Stomach (tissue), 9 donors: Measurements from ENCODE around the gene GJB3. TPM values are rescaled to one million over a fixed set of nuclear protein-coding genes. Genes with fewer than 3 reads are reported as not detected.
"Not testable (repeated sequence)": the region's sequence is repeated elsewhere in the genome, so short reads cannot be mapped to it uniquely, and the experiment has no call there.

Experiments
- DNase-seq, 2 donors: peaks; one replicate each; pipeline versions ENCODE4 v3.0.0 to v3.0.0-alpha.2; 2013 to 2019
- H3K27ac ChIP-seq, 5 donors: fragments of 200-600 bp in 4 of 5; sonication (generic) in 4 of 5; one replicate each; pipeline ENCODE4 v1.5.1; 2013 to 2019; ENCODE audit warnings: mild to moderate bottlenecking in 1 of 5, moderate library complexity in 1 of 5
- H3K27me3 ChIP-seq, 3 donors: fragments of 200-600 bp; sonication (generic); one replicate each; pipeline ENCODE4 v1.5.1; 2017 to 2019; ENCODE audit warnings: mixed run types in 1 of 3
- H3K36me3 ChIP-seq, 4 donors: fragments of 200-600 bp; sonication (generic); 1 replicate in 3 of 4; 2 replicates in 1 of 4; pipeline ENCODE4 v1.5.1; 2016 to 2019
- H3K4me1 ChIP-seq, 4 donors: fragments of 200-600 bp; sonication (generic); one replicate each; pipeline ENCODE4 v1.5.1; 2016 to 2019
- H3K4me3 ChIP-seq, 4 donors: fragments of 200-600 bp; sonication (generic) in 3 of 4; one replicate each; pipeline ENCODE4 v1.5.1; 2016 to 2019; ENCODE audit warnings: mild to moderate bottlenecking in 1 of 4
- H3K9me3 ChIP-seq, 4 donors: fragments of 200-600 bp; sonication (generic); one replicate each; pipeline ENCODE4 v1.5.1; 2016 to 2019
- EP300 ChIP-seq: sonication (generic); formaldehyde crosslinking; IDR thresholded peaks from one replicate; pipeline ENCODE4 v1.6.1; 2017; ENCODE audit warnings: antibody characterized with exemption
- POLR2A ChIP-seq, 4 donors: fragments of 450-650 bp; IDR thresholded peaks; one replicate each; pipeline ENCODE4 v1.6.1; 2016; ENCODE audit warnings: antibody characterized with exemption in 4 of 4, control low read depth in 2 of 4, mild to moderate bottlenecking in 1 of 4, moderate library complexity in 1 of 4
- POLR2AphosphoS5 ChIP-seq, 3 donors: sonication (generic); formaldehyde crosslinking; IDR thresholded peaks; one replicate each; pipeline ENCODE4 v1.6.1; 2016; ENCODE audit warnings: antibody characterized with exemption in 3 of 3
- WGBS, 5 donors: extraction: QIAGEN DNeasy Blood & Tissue Kit in 3 of 5; methylation state at CpG; one replicate each; pipeline versions ENCODE4 v1.1.5 to v1.1.7; 2013 to 2018; 5-methylcytosine and 5-hydroxymethylcytosine counted together
- intact Hi-C: fragments of 100-400 bp; cut with DNase I; formaldehyde crosslinking; loops from one replicate; pipeline ENCODE4 v1.15.1; 2023; ENCODE audit warnings: low total_unique reads
- polyA plus RNA-seq, 3 donors: library from polyadenylated mRNA; stranded (reverse); fragments of 200-250 nt; gene quantifications; one replicate each; pipeline ENCODE4 v1.2.3, GENCODE V29; 2013
- total RNA-seq, 5 donors: library from RNA; depleted of rRNA; stranded (reverse); fragments of >200 nt; gene quantifications; one replicate each; pipeline versions ENCODE4 v1.1.0 to v1.2.3, GENCODE V29; 2014 to 2016
- TF ChIP-seq, protein P1 (sequence below), 7 experiments: fragments of 450-650 bp in 4 of 7; fragments of 200-600 bp in 3 of 7; sonication (generic) in 3 of 7; IDR thresholded peaks; one replicate each; pipeline ENCODE4 v1.5.1; 2016 to 2019; ENCODE audit warnings: antibody characterized with exemption in 7 of 7, control low read depth in 2 of 7, mild to moderate bottlenecking in 1 of 7
- donor health status: healthy with polysubstance abuse.
- donor health status: Bipolar disorder and iron deficiency.
- donor health status: healthy.

The GJB3 gene
- total and polyA plus RNA-seq, 8 donors, result 0.58 to 32.3 (median 1.8) TPM; not detected in 1

DNA sequence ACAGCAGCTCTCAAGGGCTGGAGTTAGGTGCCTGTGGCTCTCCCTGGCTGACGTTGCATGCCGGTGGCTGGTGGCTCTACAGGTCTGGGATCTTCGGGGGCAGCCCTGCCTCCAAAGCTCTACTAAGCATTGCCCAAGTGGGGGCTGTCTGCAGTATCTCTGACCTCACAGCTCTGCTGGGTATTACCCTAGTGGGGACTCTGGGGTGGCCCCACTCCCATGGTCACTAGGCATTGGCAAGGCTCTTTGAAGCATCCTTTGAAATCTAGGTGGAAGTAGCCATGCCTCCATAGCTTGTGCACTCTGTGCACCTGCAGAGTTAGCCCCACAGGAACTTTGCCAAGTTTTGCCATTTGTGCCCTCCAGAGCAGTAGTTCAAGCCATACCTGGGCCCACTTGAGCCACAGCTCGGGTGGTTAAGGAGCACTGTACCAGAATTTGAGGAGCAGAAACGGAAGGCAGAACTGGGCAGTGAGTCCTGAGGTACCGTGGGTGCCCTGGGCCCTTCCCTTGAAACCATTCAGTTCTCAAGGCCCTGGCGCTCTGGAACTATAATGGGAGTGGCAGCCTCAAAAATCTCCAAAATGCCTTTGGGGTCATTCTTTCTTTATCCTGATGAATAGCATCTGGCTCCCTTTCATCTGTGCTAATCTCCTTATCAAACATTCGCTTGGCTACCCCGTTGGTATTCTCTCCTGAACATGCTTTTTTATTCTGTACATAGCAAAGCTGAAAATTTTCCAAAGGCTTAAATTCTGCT lies 27.2 kb downstream of the GJB3 start:
- Histone ChIP-seq H3K27ac (no peak overlapping the region), H3K27me3 (no peaks in the 10 kb centered on the region), H3K4me1 (no peaks in the 10 kb centered on the region), H3K36me3 (no peaks in the 10 kb centered on the region), H3K9me3 (peaks cover 0 to 7% (median 0%) of the 10 kb centered on the region in 4 donors), H3K4me3 (no peak overlapping the region)
- WGBS, 5 donors, result 76 to 82% (median 79%) methylated on average over 9 of the region's 9 CpGs
- no peak for DNase-seq
- intact Hi-C loops, result no loop called here
- TF ChIP-seq, protein P1, sequence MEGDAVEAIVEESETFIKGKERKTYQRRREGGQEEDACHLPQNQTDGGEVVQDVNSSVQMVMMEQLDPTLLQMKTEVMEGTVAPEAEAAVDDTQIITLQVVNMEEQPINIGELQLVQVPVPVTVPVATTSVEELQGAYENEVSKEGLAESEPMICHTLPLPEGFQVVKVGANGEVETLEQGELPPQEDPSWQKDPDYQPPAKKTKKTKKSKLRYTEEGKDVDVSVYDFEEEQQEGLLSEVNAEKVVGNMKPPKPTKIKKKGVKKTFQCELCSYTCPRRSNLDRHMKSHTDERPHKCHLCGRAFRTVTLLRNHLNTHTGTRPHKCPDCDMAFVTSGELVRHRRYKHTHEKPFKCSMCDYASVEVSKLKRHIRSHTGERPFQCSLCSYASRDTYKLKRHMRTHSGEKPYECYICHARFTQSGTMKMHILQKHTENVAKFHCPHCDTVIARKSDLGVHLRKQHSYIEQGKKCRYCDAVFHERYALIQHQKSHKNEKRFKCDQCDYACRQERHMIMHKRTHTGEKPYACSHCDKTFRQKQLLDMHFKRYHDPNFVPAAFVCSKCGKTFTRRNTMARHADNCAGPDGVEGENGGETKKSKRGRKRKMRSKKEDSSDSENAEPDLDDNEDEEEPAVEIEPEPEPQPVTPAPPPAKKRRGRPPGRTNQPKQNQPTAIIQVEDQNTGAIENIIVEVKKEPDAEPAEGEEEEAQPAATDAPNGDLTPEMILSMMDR (IDR thresholded peaks at IDR 0.05), result no peak
- TF ChIP-seq POLR2AphosphoS5 (IDR thresholded peaks at IDR 0.05) (no peak), POLR2A (IDR thresholded peaks at IDR 0.05) (no peak), EP300 (no peak)

DNA sequence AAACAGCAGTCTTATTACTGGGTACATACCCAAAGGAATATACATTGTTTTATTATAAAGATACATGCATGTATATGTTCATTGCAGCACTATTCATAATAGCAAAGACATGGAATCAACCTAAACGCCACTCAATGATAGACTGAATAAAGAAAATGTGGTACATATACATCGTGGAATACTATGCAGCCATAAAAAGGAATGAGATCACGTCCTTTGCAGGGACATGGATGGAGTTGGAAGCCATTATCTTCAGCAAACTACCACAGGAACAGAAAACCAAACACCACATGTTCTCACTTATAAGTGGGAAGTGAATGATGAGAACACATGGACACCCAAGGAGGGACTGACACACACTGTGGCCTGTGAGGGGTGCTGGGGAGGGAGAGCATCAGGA lies 29.8 kb downstream of the GJB3 start:
- H3K9me3 ChIP-seq, H3K27ac ChIP-seq, H3K36me3 ChIP-seq, H3K27me3 ChIP-seq, H3K4me3 ChIP-seq, DNase-seq, intact Hi-C loops, H3K4me1 ChIP-seq: not testable (repeated sequence)
- 92 to 97% (median 94%) methylated on average over 3 of the region's 3 CpGs for WGBS, 5 donors

DNA sequence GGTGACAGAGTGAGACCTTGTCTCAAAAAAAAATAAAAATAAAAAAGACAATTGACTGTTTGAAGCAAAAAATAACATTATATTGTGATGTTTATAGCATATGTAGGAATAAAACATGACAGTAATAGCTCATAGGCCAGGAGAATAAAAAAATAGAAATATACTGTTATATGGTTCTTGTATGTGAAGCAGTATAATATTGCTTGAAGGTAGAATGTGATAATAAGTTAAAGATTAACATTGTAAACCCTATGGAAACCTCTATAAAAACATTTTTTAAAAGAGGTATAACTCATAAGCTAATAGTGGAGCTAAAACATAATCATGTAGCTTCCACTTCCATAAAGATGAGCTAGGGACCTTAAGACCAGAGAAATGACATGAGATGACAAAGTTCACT lies 35.3 kb downstream of the GJB3 start:
- Histone ChIP-seq H3K27ac (no peak overlapping the region), H3K27me3 (no peaks in the 10 kb centered on the region), H3K36me3 (no peaks in the 10 kb centered on the region), H3K9me3 (no peaks in the 10 kb centered on the region), H3K4me3 (no peak overlapping the region), H3K4me1 (no peaks in the 10 kb centered on the region)
- no peak for DNase-seq
- intact Hi-C loops, result no loop called here
- TF ChIP-seq EP300 (no peak), POLR2AphosphoS5 (IDR thresholded peaks at IDR 0.05) (no peak), POLR2A (IDR thresholded peaks at IDR 0.05) (no peak)
- TF ChIP-seq, protein P1 (IDR thresholded peaks at IDR 0.05), result no peak

DNA sequence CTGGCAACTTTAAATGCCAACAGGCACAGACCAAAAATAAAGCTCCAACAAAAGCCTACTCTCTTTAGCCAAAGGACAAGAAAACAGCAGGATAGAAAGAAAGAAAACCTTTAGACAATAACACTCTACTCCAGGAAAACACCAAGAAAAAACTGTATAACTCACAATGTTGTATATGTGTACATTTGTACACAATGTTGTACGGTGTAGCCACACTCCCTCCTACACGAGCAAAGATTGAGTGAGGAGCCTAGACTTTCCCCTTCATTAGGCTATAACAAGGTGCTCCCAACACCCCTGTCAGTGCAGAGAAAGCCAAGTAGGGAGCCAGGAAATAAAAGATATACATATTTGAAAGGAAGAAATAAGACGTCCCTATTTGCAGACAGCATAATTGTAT lies 35.8 kb downstream of the GJB3 start:
- Histone ChIP-seq H3K4me1 (no peaks in the 10 kb centered on the region), H3K36me3 (no peaks in the 10 kb centered on the region), H3K9me3 (no peaks in the 10 kb centered on the region), H3K4me3 (no peak overlapping the region), H3K27ac (no peak overlapping the region), H3K27me3 (no peaks in the 10 kb centered on the region)
- DNase-seq, result no peak
- intact Hi-C loops, result no loop called here
- TF ChIP-seq POLR2AphosphoS5 (IDR thresholded peaks at IDR 0.05) (no peak), EP300 (no peak), POLR2A (IDR thresholded peaks at IDR 0.05) (no peak)
- TF ChIP-seq, protein P1 (IDR thresholded peaks at IDR 0.05), result no peak
- 46 to 64% (median 56%) methylated on average over 3 of the region's 3 CpGs for WGBS, 5 donors

DNA sequence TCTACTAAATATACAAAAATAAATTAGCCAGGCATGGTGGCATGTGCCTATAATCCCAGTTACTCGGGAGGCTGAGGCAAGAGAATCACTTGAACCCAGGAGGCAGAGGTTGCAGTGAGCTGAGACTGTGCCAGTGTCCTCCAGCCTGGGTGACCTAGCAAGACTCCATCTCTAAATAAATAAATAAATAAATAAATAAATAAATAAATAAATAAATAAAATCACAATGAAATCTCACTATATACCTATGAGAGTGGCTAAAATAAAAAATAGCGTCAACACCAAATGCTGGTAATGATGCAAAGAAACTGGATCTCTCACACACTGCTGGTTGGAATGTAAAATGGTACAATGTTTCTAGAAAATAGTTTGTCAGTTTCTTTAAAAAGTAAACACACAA lies 37.8 kb downstream of the GJB3 start:
- H3K36me3 ChIP-seq, DNase-seq, H3K27me3 ChIP-seq, H3K4me1 ChIP-seq, H3K4me3 ChIP-seq, H3K27ac ChIP-seq, H3K9me3 ChIP-seq, intact Hi-C loops: not testable (repeated sequence)
- WGBS, 5 donors, result 95 to 100% (median 98%) methylated on average over 2 of the region's 2 CpGs
